Retinal pigment epithelial cell (primary cell): ENCODE data around the gene CGREF1.

Experiments
- DNase-seq: peaks from one replicate; pipeline ENCODE4 v3.0.0-alpha.2; 2010; ENCODE audit warnings: low read depth
- H3K4me3 ChIP-seq: 2 replicates; pipeline ENCODE4 v1.5.1; 2011; ENCODE audit warnings: mild to moderate bottlenecking, low read length, control low read depth, moderate library complexity
- TF ChIP-seq, protein P1 (sequence below): conservative IDR thresholded peaks from 2 replicates; pipeline ENCODE4 v1.5.1; 2011; ENCODE audit warnings: low read depth, low read length, control low read depth, inconsistent platforms

CGREF1 gene

DNA sequence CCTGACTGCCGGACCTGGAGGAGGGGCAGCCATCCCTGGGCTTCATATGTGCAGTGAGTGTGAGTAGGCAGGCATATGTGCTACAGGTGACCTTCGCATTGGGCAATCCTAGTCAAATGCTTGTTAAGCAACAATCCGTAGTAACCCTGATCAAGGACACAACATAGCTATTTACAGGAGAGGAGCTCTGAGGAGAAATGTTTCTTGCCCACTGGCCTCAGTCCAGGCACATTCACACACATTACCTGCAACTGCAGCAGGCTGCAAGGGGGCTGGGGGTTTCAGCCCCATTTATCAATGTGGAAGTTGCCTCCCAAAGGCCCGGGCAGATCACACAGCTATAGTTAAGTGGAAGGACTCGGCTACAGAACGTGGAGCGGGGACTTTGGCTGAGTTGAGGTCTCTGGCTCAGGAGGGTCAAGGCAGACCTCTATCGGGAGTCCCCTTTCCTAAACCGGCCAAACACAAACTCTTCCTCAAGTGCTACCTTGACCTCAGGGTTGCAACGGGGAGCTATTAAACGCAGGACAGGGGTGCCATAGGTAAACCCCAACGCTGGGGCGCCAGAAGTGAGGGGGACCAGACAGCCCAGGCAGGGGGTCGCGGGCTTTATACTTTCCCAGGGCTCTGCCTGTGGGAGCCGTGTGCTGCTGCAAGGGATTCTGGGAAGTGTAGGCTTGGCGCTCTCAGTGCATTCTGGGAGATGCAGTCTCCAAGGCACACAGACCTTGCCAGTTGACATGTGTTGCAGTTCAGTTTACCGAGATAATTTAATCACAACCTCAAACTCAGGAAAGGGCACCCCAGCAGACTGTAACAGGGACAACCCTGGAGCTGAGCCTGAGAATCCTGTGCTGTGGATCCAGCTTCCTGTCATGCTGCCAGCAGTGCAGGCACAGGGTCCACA, 22.9 kb downstream of the CGREF1 start:
- H3K4me3 ChIP-seq: peak overlapping the region; percentile 52
- no peak for DNase-seq
- TF ChIP-seq, protein P1, sequence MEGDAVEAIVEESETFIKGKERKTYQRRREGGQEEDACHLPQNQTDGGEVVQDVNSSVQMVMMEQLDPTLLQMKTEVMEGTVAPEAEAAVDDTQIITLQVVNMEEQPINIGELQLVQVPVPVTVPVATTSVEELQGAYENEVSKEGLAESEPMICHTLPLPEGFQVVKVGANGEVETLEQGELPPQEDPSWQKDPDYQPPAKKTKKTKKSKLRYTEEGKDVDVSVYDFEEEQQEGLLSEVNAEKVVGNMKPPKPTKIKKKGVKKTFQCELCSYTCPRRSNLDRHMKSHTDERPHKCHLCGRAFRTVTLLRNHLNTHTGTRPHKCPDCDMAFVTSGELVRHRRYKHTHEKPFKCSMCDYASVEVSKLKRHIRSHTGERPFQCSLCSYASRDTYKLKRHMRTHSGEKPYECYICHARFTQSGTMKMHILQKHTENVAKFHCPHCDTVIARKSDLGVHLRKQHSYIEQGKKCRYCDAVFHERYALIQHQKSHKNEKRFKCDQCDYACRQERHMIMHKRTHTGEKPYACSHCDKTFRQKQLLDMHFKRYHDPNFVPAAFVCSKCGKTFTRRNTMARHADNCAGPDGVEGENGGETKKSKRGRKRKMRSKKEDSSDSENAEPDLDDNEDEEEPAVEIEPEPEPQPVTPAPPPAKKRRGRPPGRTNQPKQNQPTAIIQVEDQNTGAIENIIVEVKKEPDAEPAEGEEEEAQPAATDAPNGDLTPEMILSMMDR: no peak

DNA sequence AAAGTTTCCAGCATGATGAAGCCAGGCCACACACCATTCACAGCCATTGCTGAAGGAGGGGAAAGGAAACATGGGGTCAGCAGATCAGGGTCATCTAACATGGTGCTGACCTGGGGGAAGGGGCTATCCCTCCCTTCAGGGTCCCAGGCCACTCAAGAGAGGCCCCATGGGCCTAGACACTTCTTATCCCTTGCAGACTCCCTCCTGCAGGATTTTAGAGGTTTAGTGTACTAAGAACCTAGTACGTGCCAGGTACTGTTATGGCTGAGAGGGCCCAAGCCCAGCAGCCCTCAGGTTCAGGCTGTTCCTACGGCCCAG, 23.5 kb downstream of the CGREF1 start:
- TF ChIP-seq, protein P1: no peak
- H3K4me3 ChIP-seq: no peak overlapping the region
- DNase-seq: no peak

- H3K4me3 ChIP-seq: no peak overlapping the region
- DNase-seq: no peak
These were observed 24.5 kb downstream of the CGREF1 start for GRCh38 chr2:27094353-27094984.

GRCh38 chr2:27093430-27094352, 25.2 kb downstream of the CGREF1 start:
- TF ChIP-seq, protein P1: no peak
- H3K4me3 ChIP-seq: no peak overlapping the region
- no peak for DNase-seq

More at GRCh38 chr2:27094353-27094984, 24.5 kb downstream of the CGREF1 start:
- TF ChIP-seq, protein P1: no peak

GRCh38 chr2:27092696-27093429, 26.1 kb downstream of the CGREF1 start:
- TF ChIP-seq, protein P1: no peak
- no peak overlapping the region for H3K4me3 ChIP-seq
- DNase-seq: no peak

- TF ChIP-seq, protein P1: no peak
- no peak overlapping the region for H3K4me3 ChIP-seq
- DNase-seq: no peak
These were observed 26.9 kb downstream of the CGREF1 start for GRCh38 chr2:27091746-27092695.
